Immature natural killer cell (primary cell): Measurements from ENCODE around the gene MUC22. TPM values are rescaled to one million over a fixed set of nuclear protein-coding genes. Genes with fewer than 3 reads are reported as not detected.
"Not testable (repeated sequence)": the region's sequence is repeated elsewhere in the genome, so short reads cannot be mapped to it uniquely, and the experiment has no call there.

ENCODE experiments used
- DNase-seq, 3 donors: peaks; one replicate each; pipeline ENCODE4 v3.0.0; 2022; ENCODE audit warnings: mixed read lengths in 1 of 3
- H3K27ac Mint-ChIP-seq, 6 donors: one replicate each; pipeline ENCODE4 v1.8.0; 2020; ENCODE audit warnings: mixed read lengths in 6 of 6, mild to moderate bottlenecking in 5 of 6, inconsistent platforms in 4 of 6, moderate library complexity in 3 of 6
- H3K27me3 Mint-ChIP-seq, 3 donors: one replicate each; pipeline ENCODE4 v1.8.0; 2020 to 2021; ENCODE audit warnings: low read depth in 3 of 3, mild to moderate bottlenecking in 3 of 3, mixed read lengths in 3 of 3, moderate library complexity in 3 of 3, inconsistent platforms in 1 of 3
- H3K36me3 Mint-ChIP-seq, 3 donors: one replicate each; pipeline ENCODE4 v1.8.0; 2020; ENCODE audit warnings: mixed read lengths in 3 of 3, inconsistent platforms in 2 of 3, mild to moderate bottlenecking in 2 of 3
- H3K4me1 Mint-ChIP-seq, 2 donors: one replicate each; pipeline ENCODE4 v1.8.0; 2020; ENCODE audit warnings: inconsistent platforms in 2 of 2, mild to moderate bottlenecking in 2 of 2, mixed read lengths in 2 of 2, moderate library complexity in 1 of 2
- H3K4me3 Mint-ChIP-seq, 5 donors: one replicate each; pipeline ENCODE4 v1.8.0; 2020; ENCODE audit warnings: mild to moderate bottlenecking in 5 of 5, mixed read lengths in 5 of 5, inconsistent platforms in 3 of 5, moderate library complexity in 3 of 5
- H3K9me3 Mint-ChIP-seq, 6 donors: one replicate each; pipeline ENCODE4 v1.8.0; 2020; ENCODE audit warnings: mild to moderate bottlenecking in 6 of 6, mixed read lengths in 6 of 6, inconsistent platforms in 4 of 6, moderate library complexity in 3 of 6
- polyA plus RNA-seq, 3 donors: library from polyadenylated mRNA; unstranded; fragments of 300-500 nt; fragmentation: Illumina TruSeq; gene quantifications; one replicate each; pipeline ENCODE4 v1.2.3, GENCODE V29; 2021

MUC22 gene
- polyA plus RNA-seq, 3 donors from 2014 or later: not detected

DNA sequence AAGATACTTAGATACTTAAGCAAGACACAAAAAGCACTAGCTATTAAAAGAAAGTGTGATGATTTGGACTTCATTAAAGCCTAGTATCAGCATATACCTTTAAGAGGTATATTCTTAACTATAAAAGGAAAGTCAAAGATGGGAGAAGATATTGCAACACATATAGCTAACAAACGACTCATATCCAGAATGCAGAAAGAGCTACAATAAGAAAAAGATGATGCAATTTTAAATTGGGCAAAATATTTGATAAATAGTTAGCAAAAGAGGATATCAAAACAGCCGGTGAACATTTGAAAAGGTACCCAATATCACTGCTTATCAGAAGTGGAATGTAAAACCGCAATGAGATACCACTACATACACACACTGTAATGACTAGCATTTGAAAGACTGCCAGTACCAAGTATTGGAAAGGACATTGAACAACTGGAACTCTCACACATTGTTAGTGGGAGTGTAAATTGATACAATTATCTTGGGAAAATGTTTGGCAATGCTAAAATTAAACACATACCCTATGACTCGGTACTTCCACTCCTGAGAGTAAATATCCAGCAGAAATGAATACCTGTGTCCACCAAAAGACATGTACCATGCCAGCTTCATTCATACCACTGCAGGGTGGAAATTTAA is 25.7 kb downstream of the MUC22 start:
- Mint-ChIP-seq H3K27ac (no peak overlapping the region), H3K9me3 (no peaks in the 10 kb centered on the region), H3K27me3 (peaks cover 2 to 28% (median 14%) of the 10 kb centered on the region in 3 donors), H3K36me3 (no peaks in the 10 kb centered on the region), H3K4me1 (no peaks in the 10 kb centered on the region), H3K4me3 (no peak overlapping the region)
- no peak for DNase-seq

DNA sequence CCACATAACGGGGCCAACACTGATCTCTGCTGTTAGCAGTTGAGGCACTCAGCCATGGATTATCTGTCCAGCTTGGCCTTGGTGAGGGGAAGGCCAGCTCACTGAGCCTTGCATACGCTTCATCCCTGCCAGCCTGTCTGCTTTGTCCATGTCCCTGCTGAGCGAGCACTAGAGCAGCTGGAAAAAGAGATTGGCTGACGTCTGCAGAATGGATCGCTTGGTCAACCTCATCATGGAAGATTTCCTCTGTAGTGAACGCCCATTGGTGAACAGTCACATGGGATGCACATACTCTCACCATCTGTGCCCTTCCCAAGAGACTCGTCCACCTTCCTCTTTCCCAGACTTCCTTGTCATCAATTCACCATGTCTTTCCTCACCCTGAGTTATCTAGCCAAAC is 26.9 kb downstream of the MUC22 start:
- Mint-ChIP-seq H3K27ac (no peak overlapping the region), H3K4me3 (no peak overlapping the region), H3K36me3 (no peaks in the 10 kb centered on the region), H3K4me1 (no peaks in the 10 kb centered on the region), H3K9me3 (no peaks in the 10 kb centered on the region), H3K27me3 (peaks cover 0 to 21% (median 9%) of the 10 kb centered on the region in 3 donors)
- DNase-seq: no peak

DNA sequence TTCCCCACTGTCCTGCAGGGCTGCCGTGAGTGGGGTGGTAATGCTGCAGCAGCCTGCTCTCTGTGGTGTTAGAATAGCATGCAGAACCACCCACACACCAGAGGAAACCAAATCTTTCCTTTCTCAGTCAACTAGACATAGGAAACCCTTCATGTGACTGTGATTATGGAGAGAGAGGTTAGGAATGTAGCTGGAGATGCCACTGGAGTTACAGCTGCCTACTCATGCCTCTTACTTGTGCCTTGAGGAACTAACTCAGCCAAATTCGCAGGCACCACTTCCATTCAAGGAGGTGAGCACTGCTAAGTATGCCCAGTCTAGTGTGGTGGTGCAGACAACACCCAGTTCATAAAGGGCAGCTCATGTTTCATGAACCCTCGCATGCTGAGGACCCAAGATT is 27.4 kb downstream of the MUC22 start:
- Mint-ChIP-seq H3K36me3 (no peaks in the 10 kb centered on the region), H3K27me3 (peaks cover 0 to 21% (median 7%) of the 10 kb centered on the region in 3 donors), H3K4me3 (no peak overlapping the region), H3K9me3 (no peaks in the 10 kb centered on the region), H3K4me1 (no peaks in the 10 kb centered on the region), H3K27ac (no peak overlapping the region)
- no peak for DNase-seq

GRCh38 chr6:31038559-31038958 is 28.3 kb downstream of the MUC22 start:
- DNase-seq: no peak
- peaks cover 0 to 3% of the 10 kb centered on the region in 2 donors for H3K4me1 Mint-ChIP-seq
- no peak overlapping the region for H3K4me3 Mint-ChIP-seq
- no peaks in the 10 kb centered on the region for H3K9me3 Mint-ChIP-seq
- peaks cover 0 to 18% (median 2%) of the 10 kb centered on the region in 3 donors for H3K27me3 Mint-ChIP-seq
- no peak overlapping the region for H3K27ac Mint-ChIP-seq
- no peaks in the 10 kb centered on the region for H3K36me3 Mint-ChIP-seq

GRCh38 chr6:31040801-31041200 is 30.5 kb downstream of the MUC22 start:
- H3K4me1 Mint-ChIP-seq: peaks cover 0 to 3% of the 10 kb centered on the region in 2 donors

DNA sequence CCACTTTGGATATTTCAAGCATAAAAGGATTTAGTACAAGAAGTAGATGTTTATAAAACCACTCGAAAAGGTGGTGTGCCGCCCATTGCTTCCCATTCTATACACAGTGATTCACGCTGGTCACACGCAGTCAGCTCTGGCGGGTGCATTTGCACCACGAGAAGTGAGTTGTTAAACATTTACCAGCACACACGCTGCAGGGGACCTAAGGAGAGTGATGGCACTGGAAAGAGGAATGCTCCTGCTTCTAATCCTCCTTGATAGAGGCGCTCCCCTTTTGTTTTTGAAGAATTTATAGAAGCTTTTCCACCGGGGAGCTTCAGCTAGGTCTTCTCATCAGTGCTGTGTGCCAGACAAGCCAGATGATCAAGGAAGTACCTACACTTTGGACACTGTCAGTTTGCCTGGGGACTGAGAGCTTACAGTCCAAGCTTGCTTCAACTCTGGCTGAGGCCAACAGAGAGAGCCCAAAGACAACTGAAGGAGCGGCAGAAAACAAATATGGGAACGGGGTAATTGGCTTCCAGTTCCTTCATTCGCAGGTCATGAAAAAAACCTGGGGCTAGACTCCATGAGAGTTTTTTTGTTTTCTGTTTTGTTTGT is 31.2 kb downstream of the MUC22 start:
- Mint-ChIP-seq H3K27ac (no peak overlapping the region), H3K27me3 (peaks cover under 1 to 24% (median 5%) of the 10 kb centered on the region in 3 donors), H3K9me3 (no peaks in the 10 kb centered on the region), H3K36me3 (no peaks in the 10 kb centered on the region), H3K4me3 (no peak overlapping the region), H3K4me1 (peaks cover 0 to 3% of the 10 kb centered on the region in 2 donors)
- no peak for DNase-seq

More at GRCh38 chr6:31040801-31041200, 30.5 kb downstream of the MUC22 start:
- DNase-seq: no peak
- H3K27me3 Mint-ChIP-seq: peaks cover 2 to 22% (median 5%) of the 10 kb centered on the region in 3 donors
- no peak overlapping the region for H3K4me3 Mint-ChIP-seq
- no peaks in the 10 kb centered on the region for H3K9me3 Mint-ChIP-seq
- no peak overlapping the region for H3K27ac Mint-ChIP-seq
- no peaks in the 10 kb centered on the region for H3K36me3 Mint-ChIP-seq

- Mint-ChIP-seq H3K27ac (peak overlapping the region in 1 of 6 donors; percentile 60), H3K4me3 (no peak overlapping the region)
These were observed 32.5 kb downstream of the MUC22 start for GRCh38 chr6:31042806-31043205.

DNA sequence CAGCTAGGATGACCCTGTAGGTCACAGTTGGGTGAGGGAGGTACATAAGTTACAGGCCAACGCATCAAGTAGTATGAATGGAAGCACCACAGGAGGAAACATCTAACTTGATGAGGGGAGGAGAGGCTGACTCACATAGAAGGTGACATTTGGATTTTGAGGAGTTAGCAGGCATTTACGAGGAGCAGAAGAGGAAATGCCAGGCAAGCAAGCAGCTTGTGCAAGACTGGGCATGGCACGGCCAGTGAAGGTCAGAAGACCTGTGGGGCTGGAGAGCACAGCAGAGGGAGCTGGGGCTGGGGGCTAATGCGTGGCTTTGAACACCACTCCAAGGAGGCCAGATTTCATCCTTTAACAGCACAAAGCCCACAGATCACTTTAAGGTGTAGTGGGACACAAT is 37.8 kb downstream of the MUC22 start:
- Mint-ChIP-seq H3K27ac (no peak overlapping the region), H3K9me3 (no peaks in the 10 kb centered on the region), H3K4me3 (no peak overlapping the region), H3K27me3 (peaks cover 9 to 25% (median 10%) of the 10 kb centered on the region in 3 donors), H3K4me1 (no peaks in the 10 kb centered on the region), H3K36me3 (no peaks in the 10 kb centered on the region)
- no peak for DNase-seq

More at GRCh38 chr6:31042806-31043205, 32.5 kb downstream of the MUC22 start:
- H3K27me3 Mint-ChIP-seq: peaks cover 2 to 29% (median 6%) of the 10 kb centered on the region in 3 donors
- no peaks in the 10 kb centered on the region for H3K9me3 Mint-ChIP-seq
- peak in 2 of 3 donors; percentile 8 to 14 for DNase-seq
- H3K36me3 Mint-ChIP-seq: no peaks in the 10 kb centered on the region
- peaks cover 0 to 3% of the 10 kb centered on the region in 2 donors for H3K4me1 Mint-ChIP-seq

DNA sequence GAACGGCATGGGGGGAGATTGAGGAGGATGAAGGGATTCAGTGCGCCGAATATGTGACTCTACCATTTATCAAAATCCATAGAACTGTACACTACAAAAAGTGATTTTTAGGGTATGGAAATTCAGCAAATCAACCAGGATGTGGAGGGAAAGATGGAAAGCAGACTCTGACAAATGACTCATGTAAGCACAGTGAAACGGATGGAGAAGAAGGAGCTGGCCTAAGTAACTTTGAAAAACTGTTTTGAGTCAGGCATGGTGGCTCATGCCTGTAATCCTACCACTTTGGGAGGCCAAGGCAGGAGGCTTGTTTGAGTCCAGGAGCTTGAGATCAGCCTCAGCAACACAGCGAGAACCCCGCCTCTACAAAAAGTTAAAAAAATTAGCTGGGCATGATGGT is 39.2 kb downstream of the MUC22 start:
- DNase-seq: no peak
- Mint-ChIP-seq H3K9me3 (no peaks in the 10 kb centered on the region), H3K4me3 (no peak overlapping the region), H3K27ac (no peak overlapping the region), H3K27me3 (peaks cover 10 to 25% (median 11%) of the 10 kb centered on the region in 3 donors), H3K4me1 (no peaks in the 10 kb centered on the region), H3K36me3 (no peaks in the 10 kb centered on the region)

DNA sequence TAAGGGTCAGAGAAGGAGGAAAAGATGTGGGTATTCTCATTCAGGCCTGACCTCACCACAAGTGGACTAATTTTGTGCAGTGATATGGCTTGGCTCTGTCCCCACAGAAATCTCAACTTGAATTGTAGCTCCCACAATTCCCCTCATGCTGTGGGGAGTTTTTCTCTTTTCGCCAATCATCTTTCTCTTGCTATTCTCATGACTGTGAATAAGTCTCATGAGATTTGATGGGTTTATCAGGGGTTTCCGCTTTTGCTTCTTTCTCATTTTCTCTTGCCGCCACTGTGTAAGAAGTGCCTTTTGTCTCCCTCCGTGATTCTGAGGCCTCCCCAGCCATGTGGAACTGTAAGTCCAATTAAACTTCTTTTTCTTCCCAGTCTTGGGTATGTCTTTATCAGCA is 42.9 kb downstream of the MUC22 start:
- H3K9me3 Mint-ChIP-seq, H3K36me3 Mint-ChIP-seq, H3K4me1 Mint-ChIP-seq, DNase-seq, H3K27ac Mint-ChIP-seq, H3K4me3 Mint-ChIP-seq: not testable (repeated sequence)
- H3K27me3 Mint-ChIP-seq: peaks cover 7 to 19% (median 11%) of the 10 kb centered on the region in 3 donors

- DNase-seq: no peak
- H3K4me3 Mint-ChIP-seq: no peak overlapping the region
- peaks cover 6 to 16% (median 11%) of the 10 kb centered on the region in 3 donors for H3K27me3 Mint-ChIP-seq
- H3K27ac Mint-ChIP-seq: no peak overlapping the region
- H3K4me1 Mint-ChIP-seq: no peaks in the 10 kb centered on the region
- H3K9me3 Mint-ChIP-seq: no peaks in the 10 kb centered on the region
- no peaks in the 10 kb centered on the region for H3K36me3 Mint-ChIP-seq
These were observed 43.6 kb downstream of the MUC22 start for GRCh38 chr6:31053873-31054272.

DNA sequence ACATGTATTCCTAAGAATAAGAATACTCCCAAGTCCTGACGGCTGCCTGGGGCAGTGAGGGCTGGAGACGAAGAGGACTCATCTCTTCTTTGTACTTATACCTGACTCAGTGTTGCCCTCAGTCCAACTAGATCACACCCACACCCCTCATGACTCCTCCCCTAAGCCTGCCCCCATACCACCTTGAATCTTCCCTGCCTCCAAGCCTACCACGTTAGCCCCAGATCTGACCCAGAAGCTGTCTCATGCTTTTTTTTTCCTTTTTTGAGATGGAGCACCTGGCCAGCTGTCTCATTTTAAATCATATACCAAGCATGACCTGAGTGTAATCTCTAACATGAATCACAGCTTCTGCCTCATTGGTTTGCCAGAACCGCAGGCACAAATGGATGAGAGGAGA is 45.2 kb downstream of the MUC22 start:
- H3K9me3 Mint-ChIP-seq: no peaks in the 10 kb centered on the region
- H3K4me1 Mint-ChIP-seq: no peaks in the 10 kb centered on the region
- no peak overlapping the region for H3K4me3 Mint-ChIP-seq
- H3K36me3 Mint-ChIP-seq: no peaks in the 10 kb centered on the region
- H3K27me3 Mint-ChIP-seq: peaks cover 5 to 18% (median 11%) of the 10 kb centered on the region in 3 donors
- DNase-seq: no peak
- no peak overlapping the region for H3K27ac Mint-ChIP-seq

DNA sequence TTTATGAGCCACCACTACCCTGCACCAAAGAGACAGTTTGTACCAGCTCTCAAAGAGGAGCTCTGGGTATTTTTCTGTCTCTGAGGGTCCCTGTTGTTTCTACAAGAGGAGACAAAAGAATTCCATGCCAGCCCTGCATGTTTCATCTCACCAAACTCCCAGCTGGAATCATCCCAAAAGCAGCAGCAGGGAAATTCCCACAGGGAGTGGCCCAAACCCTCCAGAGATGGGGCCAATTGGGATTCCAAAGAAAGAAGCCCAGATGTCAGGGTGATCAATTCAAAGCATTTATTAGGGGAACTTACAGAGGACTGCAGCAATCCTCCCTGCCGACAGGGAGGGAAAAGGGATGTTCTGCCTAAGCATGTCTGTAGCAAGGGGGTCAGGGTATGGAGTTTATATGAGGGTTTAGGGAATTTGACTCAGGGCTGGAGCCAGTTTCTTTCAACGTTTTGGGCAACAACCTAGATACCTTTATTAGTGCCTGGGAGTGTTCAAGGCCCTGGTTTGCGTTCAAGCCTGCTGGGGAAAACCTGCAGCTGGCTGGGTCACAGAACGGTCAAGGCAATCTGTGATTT is 47.2 kb downstream of the MUC22 start:
- no peak overlapping the region for H3K4me3 Mint-ChIP-seq
- H3K9me3 Mint-ChIP-seq: no peaks in the 10 kb centered on the region

GRCh38 chr6:31058128-31058894 is 48.0 kb downstream of the MUC22 start:
- DNase-seq: no peak
- Mint-ChIP-seq H3K9me3 (no peaks in the 10 kb centered on the region), H3K27me3 (peaks cover 5 to 15% (median 5%) of the 10 kb centered on the region in 3 donors), H3K4me1 (no peaks in the 10 kb centered on the region), H3K27ac (no peak overlapping the region), H3K36me3 (no peaks in the 10 kb centered on the region), H3K4me3 (no peak overlapping the region)

More for the DNA sequence above, 47.2 kb downstream of the MUC22 start:
- Mint-ChIP-seq H3K4me1 (no peaks in the 10 kb centered on the region), H3K27me3 (peaks cover 5 to 15% (median 7%) of the 10 kb centered on the region in 3 donors), H3K27ac (no peak overlapping the region), H3K36me3 (no peaks in the 10 kb centered on the region)
- DNase-seq: no peak
